Trophoblast cell (in vitro differentiated cells and primary cell): ENCODE results near the gene HELZ2.

Experiments used
- DNase-seq, 2 donors: peaks; one replicate each; pipeline ENCODE4 v3.0.0-alpha.2; 2016
- H2AFZ ChIP-seq: 2 replicates; pipeline ENCODE4 v1.6.1; 2013; ENCODE audit warnings: low read length, moderate library complexity, mild to moderate bottlenecking; ENCODE audit not compliant: insufficient read depth, poor library complexity
- H2AK5ac ChIP-seq: 2 replicates; pipeline ENCODE4 v1.6.1; 2013; ENCODE audit warnings: mild to moderate bottlenecking, low read length
- H2BK120ac ChIP-seq: 2 replicates; pipeline ENCODE4 v1.6.1; 2013; ENCODE audit warnings: low read length, mild to moderate bottlenecking, moderate library complexity; ENCODE audit not compliant: insufficient read depth, poor library complexity
- H2BK12ac ChIP-seq: 2 replicates; pipeline ENCODE4 v1.6.1; 2013; ENCODE audit warnings: mild to moderate bottlenecking, low read length, moderate library complexity
- H2BK5ac ChIP-seq: 2 replicates; pipeline ENCODE4 v1.6.1; 2013; ENCODE audit warnings: low read length, low read depth, moderate library complexity, mild to moderate bottlenecking; ENCODE audit not compliant: poor library complexity
- H3K14ac ChIP-seq: 2 replicates; pipeline ENCODE4 v1.6.1; 2013; ENCODE audit warnings: mild to moderate bottlenecking, low read length
- H3K18ac ChIP-seq: 2 replicates; pipeline ENCODE4 v1.6.1; 2013; ENCODE audit warnings: mild to moderate bottlenecking, low read length
- H3K23ac ChIP-seq: 2 replicates; pipeline ENCODE4 v1.6.1; 2013; ENCODE audit warnings: low read length
- H3K27ac ChIP-seq: 2 replicates; pipeline ENCODE4 v1.5.1; 2013; ENCODE audit warnings: low read depth, mild to moderate bottlenecking, inconsistent platforms, low read length, moderate library complexity
- H3K27me3 ChIP-seq: 2 replicates; pipeline ENCODE4 v1.6.1; 2013; ENCODE audit warnings: inconsistent platforms, mild to moderate bottlenecking, low read length, moderate library complexity; ENCODE audit not compliant: insufficient read depth
- H3K36me3 ChIP-seq, 2 experiments: 1 replicate in 1 of 2; 2 replicates in 1 of 2; pipeline ENCODE4 v1.6.1; 2013; ENCODE audit warnings: low read length in 2 of 2, mild to moderate bottlenecking in 2 of 2, moderate library complexity in 1 of 2; ENCODE audit not compliant: insufficient read depth in 2 of 2, control insufficient read depth in 1 of 2
- H3K4ac ChIP-seq: 2 replicates; pipeline ENCODE4 v1.6.1; 2013; ENCODE audit warnings: low read depth, mild to moderate bottlenecking, low read length, moderate library complexity
- H3K4me1 ChIP-seq, 2 experiments: 1 replicate in 1 of 2; 2 replicates in 1 of 2; pipeline ENCODE4 v1.6.1; 2013; ENCODE audit warnings: low read length in 2 of 2, mild to moderate bottlenecking in 2 of 2, moderate library complexity in 1 of 2; ENCODE audit not compliant: insufficient read depth in 2 of 2, control insufficient read depth in 1 of 2
- H3K4me2 ChIP-seq: 2 replicates; pipeline ENCODE4 v1.6.1; 2013; ENCODE audit warnings: inconsistent platforms, mild to moderate bottlenecking, low read length, moderate library complexity
- H3K4me3 ChIP-seq: 2 replicates; pipeline ENCODE4 v1.5.1; 2013; ENCODE audit warnings: mild to moderate bottlenecking, low read depth, low read length, inconsistent platforms
- H3K79me1 ChIP-seq: one replicate; pipeline ENCODE4 v1.6.1; 2013; ENCODE audit warnings: low read length
- H3K79me2 ChIP-seq: 2 replicates; pipeline ENCODE4 v1.6.1; 2013; ENCODE audit warnings: low read length, mild to moderate bottlenecking; ENCODE audit not compliant: control insufficient read depth, insufficient read depth, poor library complexity
- H3K9ac ChIP-seq: 2 replicates; pipeline ENCODE4 v1.6.1; 2013; ENCODE audit warnings: mild to moderate bottlenecking, low read length
- H3K9me3 ChIP-seq: 2 replicates; pipeline ENCODE4 v1.6.1; 2013; ENCODE audit warnings: low read depth, mild to moderate bottlenecking, control low read depth, inconsistent platforms, low read length; ENCODE audit not compliant: insufficient read depth
- H4K12ac ChIP-seq: 2 replicates; pipeline ENCODE4 v1.6.1; 2013; ENCODE audit warnings: low read depth, mild to moderate bottlenecking, low read length, moderate library complexity
- H4K8ac ChIP-seq: 2 replicates; pipeline ENCODE4 v1.6.1; 2013; ENCODE audit warnings: low read depth, mild to moderate bottlenecking, low read length, moderate library complexity
- H4K91ac ChIP-seq: one replicate; pipeline ENCODE4 v1.6.1; 2013; ENCODE audit warnings: low read depth, mild to moderate bottlenecking, low read length, moderate library complexity
- WGBS: extraction: QIAGEN DNeasy Blood & Tissue Kit; methylation state at CpG from one replicate; pipeline ENCODE4 v1.1.7; 2013; ENCODE audit warnings: missing lambda C conversion rate; ENCODE audit not compliant: insufficient read length, insufficient coverage; ENCODE audit errors: extremely low coverage; 5-methylcytosine and 5-hydroxymethylcytosine counted together

Gene HELZ2

DNA sequence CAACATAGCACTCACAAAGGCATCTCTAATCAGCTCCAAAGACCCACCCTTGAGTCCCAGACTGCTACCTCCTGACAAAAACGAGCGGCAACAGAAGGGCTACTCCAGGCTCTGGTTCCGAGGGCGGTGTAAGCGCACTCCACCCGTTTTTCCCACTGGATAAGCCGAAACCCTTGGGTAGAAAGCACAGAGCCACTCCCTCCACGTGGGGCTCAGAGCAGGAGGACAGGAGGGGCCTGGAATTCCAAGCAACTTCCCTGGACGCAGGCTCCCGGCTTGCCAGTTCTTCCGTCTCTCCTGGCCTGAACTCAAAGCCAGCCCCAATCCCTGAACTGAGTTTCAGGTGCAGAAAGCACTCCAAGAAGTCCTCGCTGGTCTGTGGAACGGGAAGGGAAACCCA lies 45.5 kb upstream of the HELZ2 start:
- Histone ChIP-seq H2BK12ac (no peak overlapping the region), H4K91ac (no peak overlapping the region), H3K9ac (no peak overlapping the region), H3K36me3 (peaks cover 41% of the 10 kb centered on the region in 2 experiments), H3K14ac (no peak overlapping the region), H3K79me1 (no peaks in the 10 kb centered on the region), H3K4ac (no peak overlapping the region), H3K9me3 (peaks cover 6% of the 10 kb centered on the region), H3K4me2 (no peak overlapping the region), H3K27me3 (no peaks in the 10 kb centered on the region), H3K4me1 (peaks cover 0 to 7% of the 10 kb centered on the region in 2 experiments), H3K18ac (no peak overlapping the region), H3K4me3 (no peak overlapping the region), H4K8ac (no peak overlapping the region), H2AK5ac (no peak overlapping the region), H4K12ac (no peak overlapping the region), H3K23ac (no peak overlapping the region), H3K27ac (no peak overlapping the region), H2BK120ac (no peak overlapping the region), H2BK5ac (no peak overlapping the region), H3K79me2 (peaks cover 1% of the 10 kb centered on the region), H2AFZ (no peak overlapping the region)
- DNase-seq = no peak
- no CpG with 5 or more reads among the region's 13 CpGs for WGBS

DNA sequence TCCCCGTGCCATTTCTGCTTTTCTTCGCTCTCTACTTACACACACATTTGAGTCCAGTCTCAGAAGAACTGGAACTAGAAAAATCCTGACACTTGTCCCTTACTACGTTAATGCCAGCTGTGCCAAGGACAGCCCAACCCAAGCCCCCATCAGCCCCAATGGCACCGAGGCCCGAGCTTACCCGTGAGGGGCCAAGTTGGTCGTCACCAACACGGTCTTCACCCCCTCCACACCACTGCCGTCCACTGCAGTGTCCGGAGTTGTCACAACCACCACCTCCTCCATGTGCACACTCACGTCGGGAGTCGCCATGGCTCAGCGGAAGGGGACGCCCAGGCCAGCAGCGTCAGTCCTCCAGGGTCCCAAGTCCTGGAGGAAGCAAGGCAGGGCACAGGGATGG lies 45.0 kb upstream of the HELZ2 start:
- no peak overlapping the region for H3K4me3 ChIP-seq
- H4K12ac ChIP-seq = no peak overlapping the region
- H3K18ac ChIP-seq = no peak overlapping the region
- no peak overlapping the region for H2AFZ ChIP-seq
- no CpG with 5 or more reads among the region's 16 CpGs for WGBS
- H3K36me3 ChIP-seq = peaks cover 41 to 43% of the 10 kb centered on the region in 2 experiments
- peaks cover 6% of the 10 kb centered on the region for H3K9me3 ChIP-seq
- H3K79me2 ChIP-seq = peaks cover 1% of the 10 kb centered on the region
- no peak overlapping the region for H4K91ac ChIP-seq
- H3K4me2 ChIP-seq = no peak overlapping the region
- H3K27ac ChIP-seq = no peak overlapping the region
- no peak overlapping the region for H3K9ac ChIP-seq
- no peak overlapping the region for H3K4ac ChIP-seq
- H3K79me1 ChIP-seq = no peaks in the 10 kb centered on the region
- H3K23ac ChIP-seq = no peak overlapping the region
- H3K27me3 ChIP-seq = no peaks in the 10 kb centered on the region
- H3K4me1 ChIP-seq = peaks cover 0 to 5% of the 10 kb centered on the region in 2 experiments
- no peak overlapping the region for H3K14ac ChIP-seq
- H2BK120ac ChIP-seq = no peak overlapping the region
- H2BK12ac ChIP-seq = no peak overlapping the region
- DNase-seq = no peak
- no peak overlapping the region for H4K8ac ChIP-seq
- no peak overlapping the region for H2BK5ac ChIP-seq
- no peak overlapping the region for H2AK5ac ChIP-seq

DNA sequence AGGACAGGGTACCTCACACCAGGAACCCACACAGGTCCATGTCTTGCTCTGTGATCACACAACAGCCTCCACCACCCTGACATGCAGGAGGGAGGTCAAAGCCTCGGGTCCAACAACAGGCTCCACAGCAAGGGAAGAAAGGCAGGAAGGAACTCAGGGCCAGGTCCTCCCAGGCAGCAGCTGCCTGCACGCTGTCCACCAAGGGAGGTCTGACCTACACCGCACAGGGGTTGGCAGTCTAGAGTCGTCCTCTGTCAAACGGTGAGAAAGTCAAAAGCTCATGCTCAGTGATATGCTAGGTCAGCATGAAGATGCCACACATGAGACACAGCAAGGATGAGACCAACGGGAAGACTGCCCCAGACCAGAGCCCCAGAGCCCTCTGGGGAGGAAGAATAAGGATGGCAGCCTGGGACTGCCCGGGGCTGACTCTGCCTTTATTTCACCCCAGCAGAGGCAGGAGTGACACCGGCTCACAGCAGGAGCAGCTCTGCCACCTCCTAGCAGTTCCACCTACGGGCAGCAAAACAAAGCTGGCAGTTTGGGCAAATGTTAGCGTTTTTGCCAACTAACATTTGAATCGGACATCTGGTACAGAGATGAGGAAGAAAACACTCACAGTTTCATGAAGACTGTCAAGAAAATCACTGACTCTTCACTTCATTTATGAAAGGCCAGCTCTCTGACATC lies 44.4 kb upstream of the HELZ2 start:
- no peak overlapping the region for H3K14ac ChIP-seq
- no CpG with 5 or more reads among the region's 11 CpGs for WGBS
- H3K4ac ChIP-seq = no peak overlapping the region

DNA sequence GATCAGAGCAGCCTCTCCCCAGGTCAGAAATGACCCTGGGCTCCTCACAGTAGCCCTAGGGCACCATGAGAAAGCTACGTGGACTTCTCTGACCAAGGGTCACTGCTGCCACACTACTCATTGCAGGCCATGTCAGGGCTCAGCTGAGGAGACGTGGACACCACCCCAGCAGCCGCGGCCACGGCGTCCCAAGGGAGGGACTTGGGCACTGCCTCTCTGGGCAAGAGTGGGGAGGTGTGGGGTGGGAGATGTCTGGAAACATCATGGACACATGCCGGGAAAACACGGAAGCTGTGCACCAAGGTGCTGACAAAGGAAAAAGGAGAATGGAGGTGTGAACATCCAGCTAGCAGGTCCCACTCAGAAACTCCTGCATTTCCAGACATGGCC lies 43.8 kb upstream of the HELZ2 start:
- Histone ChIP-seq H2BK120ac (no peak overlapping the region), H3K9me3 (peaks cover 6% of the 10 kb centered on the region), H3K18ac (no peak overlapping the region), H3K14ac (no peak overlapping the region), H3K27ac (no peak overlapping the region), H3K4me2 (no peak overlapping the region), H3K23ac (no peak overlapping the region), H2BK12ac (no peak overlapping the region), H3K27me3 (no peaks in the 10 kb centered on the region), H2AFZ (no peak overlapping the region), H4K8ac (no peak overlapping the region), H3K79me2 (peaks cover 1% of the 10 kb centered on the region), H3K4me3 (no peak overlapping the region), H3K9ac (no peak overlapping the region), H3K79me1 (no peaks in the 10 kb centered on the region), H4K12ac (no peak overlapping the region), H3K4me1 (peaks cover 0 to 5% of the 10 kb centered on the region in 2 experiments), H4K91ac (no peak overlapping the region), H3K36me3 (peaks cover 43 to 45% of the 10 kb centered on the region in 2 experiments), H2BK5ac (no peak overlapping the region), H2AK5ac (no peak overlapping the region), H3K4ac (no peak overlapping the region)
- no CpG with 5 or more reads among the region's 8 CpGs for WGBS
- no peak for DNase-seq

More for the DNA sequence above, 44.4 kb upstream of the HELZ2 start:
- Histone ChIP-seq H3K4me2 (no peak overlapping the region), H2AK5ac (no peak overlapping the region), H3K27ac (no peak overlapping the region), H3K36me3 (peaks cover 43% of the 10 kb centered on the region in 2 experiments), H3K4me3 (no peak overlapping the region), H3K18ac (no peak overlapping the region), H2BK12ac (no peak overlapping the region), H3K4me1 (peaks cover 0 to 5% of the 10 kb centered on the region in 2 experiments), H3K23ac (no peak overlapping the region), H3K79me2 (peaks cover 1% of the 10 kb centered on the region), H2BK120ac (no peak overlapping the region), H3K79me1 (no peaks in the 10 kb centered on the region), H3K9me3 (peaks cover 6% of the 10 kb centered on the region), H3K27me3 (no peaks in the 10 kb centered on the region), H4K91ac (no peak overlapping the region), H4K12ac (no peak overlapping the region), H4K8ac (no peak overlapping the region), H2BK5ac (no peak overlapping the region), H2AFZ (no peak overlapping the region), H3K9ac (no peak overlapping the region)
- DNase-seq = no peak
